LoVo (cell line): ENCODE measurements around the gene TEC.

Source experiments
- DNase-seq: peaks from one replicate; pipeline ENCODE4 v3.0.0-alpha.2; 2016; ENCODE audit warnings: low spot score

TEC gene

GRCh38 chr4:48269861-48270522, 354 bp upstream of the TEC start:
- DNase-seq: peak; percentile 94

GRCh38 chr4:48267574-48267973, 2.1 kb downstream of the TEC start:
- DNase-seq: no peak

GRCh38 chr4:48266781-48267180, 2.9 kb downstream of the TEC start:
- DNase-seq: no peak

- no peak for DNase-seq
Measured at GRCh38 chr4:48262926-48263325, 6.7 kb downstream of the TEC start.

GRCh38 chr4:48262484-48262883, 7.2 kb downstream of the TEC start:
- DNase-seq: no peak

- no peak for DNase-seq
Measured at GRCh38 chr4:48261281-48261680, 8.4 kb downstream of the TEC start.

GRCh38 chr4:48259748-48260147, 9.9 kb downstream of the TEC start:
- no peak for DNase-seq

GRCh38 chr4:48258845-48259397, 10.7 kb downstream of the TEC start:
- peak; percentile 31 for DNase-seq

- no peak for DNase-seq
Measured at GRCh38 chr4:48255959-48256342, 13.7 kb downstream of the TEC start.

GRCh38 chr4:48255072-48255958, 14.3 kb downstream of the TEC start:
- no peak for DNase-seq

- DNase-seq: peak; percentile 17
Measured at GRCh38 chr4:48254381-48255071, 15.1 kb downstream of the TEC start.

- DNase-seq: no peak
Measured at GRCh38 chr4:48252313-48252712, 17.3 kb downstream of the TEC start.

GRCh38 chr4:48250980-48251379, 18.7 kb downstream of the TEC start:
- no peak for DNase-seq

GRCh38 chr4:48250343-48250742, 19.3 kb downstream of the TEC start:
- no peak for DNase-seq

GRCh38 chr4:48249378-48249777, 20.3 kb downstream of the TEC start:
- no peak for DNase-seq

- no peak for DNase-seq
Measured at GRCh38 chr4:48248559-48248953, 21.1 kb downstream of the TEC start.

- no peak for DNase-seq
Measured at GRCh38 chr4:48247878-48248558, 21.6 kb downstream of the TEC start.

- DNase-seq: no peak
Measured at GRCh38 chr4:48247142-48247877, 22.3 kb downstream of the TEC start.

GRCh38 chr4:48244665-48245064, 25.0 kb downstream of the TEC start:
- DNase-seq: no peak

GRCh38 chr4:48243887-48244286, 25.8 kb downstream of the TEC start:
- DNase-seq: no peak

GRCh38 chr4:48243429-48243828, 26.2 kb downstream of the TEC start:
- no peak for DNase-seq
